HG02642 (cell line): ENCODE data around the gene KCNB1.
"Not testable (repeated sequence)": the region's sequence is repeated elsewhere in the genome, so short reads cannot be mapped to it uniquely, and the experiment has no call there.

Source experiments
- ATAC-seq: cut with Tn5 transposase; IDR thresholded peaks from one replicate; pipeline ENCODE4 v1.9.1; 2021; ENCODE audit warnings: mild to moderate bottlenecking; ENCODE audit not compliant: unreplicated experiment, poor library complexity

Gene KCNB1

GRCh38 chr20:49338061-49338460 lies 144.4 kb downstream of the KCNB1 start:
- ATAC-seq, result no peak

- ATAC-seq, result no peak
These were observed 145.1 kb downstream of the KCNB1 start for GRCh38 chr20:49337357-49337756.

GRCh38 chr20:49336786-49337185 lies 145.7 kb downstream of the KCNB1 start:
- ATAC-seq, result no peak

- ATAC-seq, result no peak
These were observed 147.0 kb downstream of the KCNB1 start for GRCh38 chr20:49335476-49335875.

GRCh38 chr20:49330701-49331615 lies 151.5 kb downstream of the KCNB1 start:
- no peak for ATAC-seq

- ATAC-seq, result no peak
These were observed 153.7 kb downstream of the KCNB1 start for GRCh38 chr20:49328790-49329189.

GRCh38 chr20:49326026-49326425 lies 156.4 kb downstream of the KCNB1 start:
- ATAC-seq, result no peak

GRCh38 chr20:49324306-49324705 lies 158.2 kb downstream of the KCNB1 start:
- ATAC-seq, result no peak

- no peak for ATAC-seq
These were observed 158.7 kb downstream of the KCNB1 start for GRCh38 chr20:49323622-49324238.

GRCh38 chr20:49320460-49320859 lies 162.0 kb downstream of the KCNB1 start:
- ATAC-seq, result no peak

GRCh38 chr20:49319208-49319809 lies 163.2 kb downstream of the KCNB1 start:
- no peak for ATAC-seq

GRCh38 chr20:49318430-49319207 lies 163.8 kb downstream of the KCNB1 start:
- no peak for ATAC-seq

- no peak for ATAC-seq
These were observed 164.4 kb downstream of the KCNB1 start for GRCh38 chr20:49318091-49318429.

GRCh38 chr20:49316704-49317103 lies 165.8 kb downstream of the KCNB1 start:
- ATAC-seq, result no peak

GRCh38 chr20:49315580-49315979 lies 166.9 kb downstream of the KCNB1 start:
- no peak for ATAC-seq

- ATAC-seq, result not testable (repeated sequence)
These were observed 168.4 kb downstream of the KCNB1 start for GRCh38 chr20:49314052-49314451.
